ENCODE data around the gene SAMSN1. TPM values are rescaled to one million over a fixed set of nuclear protein-coding genes. Genes with fewer than 3 reads are reported as not detected.
"Not testable (repeated sequence)": the region's sequence is repeated elsewhere in the genome, so short reads cannot be mapped to it uniquely, and the experiment has no call there.

Gene SAMSN1
- total RNA-seq, 1 donor from 2014 or later = 3.1 TPM

DNA sequence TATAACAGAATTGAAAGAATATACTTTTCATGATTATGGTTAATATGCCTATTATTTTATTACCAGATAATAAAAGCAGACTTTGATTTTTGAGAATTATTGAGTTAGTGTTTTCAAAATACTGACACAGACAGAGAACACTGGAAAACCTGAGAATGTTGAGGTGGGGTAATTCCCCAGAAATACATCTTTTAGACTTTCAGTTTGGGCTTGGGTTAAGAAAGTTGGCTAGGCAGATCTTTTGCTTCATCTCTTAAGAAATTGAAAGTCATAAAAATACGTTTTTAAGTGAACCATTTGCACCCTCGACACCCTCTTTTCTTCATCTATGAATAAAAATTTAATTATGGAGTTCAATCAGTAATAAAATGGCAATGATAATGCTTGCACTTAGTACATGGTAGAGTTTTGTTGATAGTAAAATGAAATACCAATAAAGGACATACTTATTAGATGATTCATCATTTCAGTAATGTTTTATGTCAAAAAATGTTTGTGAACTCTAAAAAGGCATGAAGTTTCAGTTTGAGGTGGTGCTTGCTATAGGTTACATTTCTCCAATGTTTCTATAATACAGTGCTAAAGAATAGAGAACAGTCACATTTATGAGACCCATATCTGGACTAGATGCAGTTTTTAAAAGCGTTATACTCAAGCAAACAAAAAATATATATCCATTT lies 1.9 kb upstream of the SAMSN1 start:
- Histone ChIP-seq H3K36me3 (ENCODE audit: control insufficient read depth in 3 of 3, insufficient read depth in 3 of 3, low read length in 3 of 3) (no peaks in the 10 kb centered on the region), H3K9me3 (ENCODE audit: control insufficient read depth in 3 of 3, low read length in 3 of 3) (no peaks in the 10 kb centered on the region), H3K27ac (ENCODE audit: low read depth, low read length) (no peak overlapping the region), H3K9ac (ENCODE audit: low read depth in 1 of 3, low read length in 3 of 3) (no peak overlapping the region), H3K27me3 (ENCODE audit: control insufficient read depth in 3 of 3, insufficient read depth in 3 of 3, low read length in 3 of 3) (no peaks in the 10 kb centered on the region), H3K4me3 (ENCODE audit: low read length in 3 of 3) (no peak overlapping the region), H3K4me1 (ENCODE audit: control insufficient read depth in 3 of 3, insufficient read depth in 3 of 3, low read length in 3 of 3) (no peaks in the 10 kb centered on the region)

DNA sequence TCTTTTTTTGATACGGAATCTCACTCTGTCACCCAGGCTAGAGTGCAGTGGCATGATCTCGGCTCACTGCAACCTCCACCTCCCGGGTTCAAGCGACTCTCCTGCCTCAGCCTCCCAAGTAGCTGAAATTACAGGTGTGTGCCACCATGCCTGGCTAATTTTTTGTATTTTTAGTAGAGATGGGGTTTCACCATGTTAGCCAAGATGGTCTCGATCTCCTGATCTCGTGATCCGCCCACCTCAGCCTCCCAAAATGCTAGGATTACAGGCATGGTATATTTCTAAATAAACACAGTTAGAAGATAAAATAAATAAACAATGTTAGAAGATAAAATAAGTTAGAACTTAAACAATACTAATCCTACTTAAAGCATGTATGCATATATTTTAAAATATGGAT lies 604 bp upstream of the SAMSN1 start:
- not testable (repeated sequence) for H3K36me3 ChIP-seq (ENCODE audit: control insufficient read depth in 3 of 3, insufficient read depth in 3 of 3, low read length in 3 of 3); H3K9ac ChIP-seq (ENCODE audit: low read depth in 1 of 3, low read length in 3 of 3); H3K4me3 ChIP-seq (ENCODE audit: low read length in 3 of 3); H3K4me1 ChIP-seq (ENCODE audit: control insufficient read depth in 3 of 3, insufficient read depth in 3 of 3, low read length in 3 of 3); H3K27me3 ChIP-seq (ENCODE audit: control insufficient read depth in 3 of 3, insufficient read depth in 3 of 3, low read length in 3 of 3); H3K27ac ChIP-seq (ENCODE audit: low read depth, low read length); H3K9me3 ChIP-seq (ENCODE audit: control insufficient read depth in 3 of 3, low read length in 3 of 3)

DNA sequence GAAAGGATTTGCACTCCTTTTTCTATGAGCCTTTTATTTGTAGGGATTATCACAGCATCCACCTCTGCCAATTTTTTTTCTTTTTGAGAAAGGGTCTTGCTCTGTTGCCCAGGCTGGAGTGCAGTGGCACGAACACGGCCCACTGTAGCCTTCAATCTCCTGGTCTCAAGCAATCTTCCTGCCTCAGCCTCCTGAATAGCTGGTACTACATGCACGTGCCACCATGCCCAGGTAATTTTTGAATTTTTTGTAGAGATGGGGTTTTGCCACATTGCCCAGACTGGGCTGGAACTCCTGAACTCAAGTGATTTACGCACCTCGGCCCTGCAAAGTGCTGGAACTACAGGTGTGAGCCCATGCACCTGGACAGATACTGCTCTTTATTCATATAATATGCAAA lies 2.1 kb downstream of the SAMSN1 start:
- Histone ChIP-seq H3K4me1 (ENCODE audit: control insufficient read depth in 3 of 3, insufficient read depth in 3 of 3, low read length in 3 of 3) (no peaks in the 10 kb centered on the region), H3K36me3 (ENCODE audit: control insufficient read depth in 3 of 3, insufficient read depth in 3 of 3, low read length in 3 of 3) (no peaks in the 10 kb centered on the region), H3K9ac (ENCODE audit: low read depth in 1 of 3, low read length in 3 of 3) (no peak overlapping the region), H3K4me3 (ENCODE audit: low read length in 3 of 3) (no peak overlapping the region), H3K27ac (ENCODE audit: low read depth, low read length) (no peak overlapping the region), H3K9me3 (ENCODE audit: control insufficient read depth in 3 of 3, low read length in 3 of 3) (no peaks in the 10 kb centered on the region), H3K27me3 (ENCODE audit: control insufficient read depth in 3 of 3, insufficient read depth in 3 of 3, low read length in 3 of 3) (no peaks in the 10 kb centered on the region)

DNA sequence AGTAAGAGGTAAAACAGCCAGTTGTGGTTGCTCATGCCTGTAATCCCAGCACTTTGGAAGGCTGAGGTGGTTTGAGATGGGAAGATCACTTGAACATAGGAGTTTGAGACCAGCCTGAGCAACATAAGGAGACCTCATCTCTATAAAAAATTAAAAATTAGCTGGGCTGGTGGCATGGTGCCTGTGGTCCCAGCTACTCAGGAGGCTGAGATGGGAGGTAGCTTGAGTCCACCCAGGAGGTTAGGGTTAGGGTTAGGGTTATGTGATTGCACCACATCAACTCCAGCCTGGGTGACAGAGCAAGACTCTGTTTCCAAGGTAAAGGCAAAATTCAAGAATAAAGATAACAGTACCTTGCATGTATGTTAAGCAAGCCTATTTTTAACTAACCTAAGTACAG lies 3.5 kb downstream of the SAMSN1 start:
- no peaks in the 10 kb centered on the region for H3K27me3 ChIP-seq (ENCODE audit: control insufficient read depth in 3 of 3, insufficient read depth in 3 of 3, low read length in 3 of 3)
- H3K27ac ChIP-seq (ENCODE audit: low read depth, low read length) = no peak overlapping the region
- H3K4me3 ChIP-seq (ENCODE audit: low read length in 3 of 3) = no peak overlapping the region
- H3K9me3 ChIP-seq (ENCODE audit: control insufficient read depth in 3 of 3, low read length in 3 of 3) = no peaks in the 10 kb centered on the region
- no peak overlapping the region for H3K9ac ChIP-seq (ENCODE audit: low read depth in 1 of 3, low read length in 3 of 3)
- H3K36me3 ChIP-seq (ENCODE audit: control insufficient read depth in 3 of 3, insufficient read depth in 3 of 3, low read length in 3 of 3) = no peaks in the 10 kb centered on the region
- H3K4me1 ChIP-seq (ENCODE audit: control insufficient read depth in 3 of 3, insufficient read depth in 3 of 3, low read length in 3 of 3) = no peaks in the 10 kb centered on the region

DNA sequence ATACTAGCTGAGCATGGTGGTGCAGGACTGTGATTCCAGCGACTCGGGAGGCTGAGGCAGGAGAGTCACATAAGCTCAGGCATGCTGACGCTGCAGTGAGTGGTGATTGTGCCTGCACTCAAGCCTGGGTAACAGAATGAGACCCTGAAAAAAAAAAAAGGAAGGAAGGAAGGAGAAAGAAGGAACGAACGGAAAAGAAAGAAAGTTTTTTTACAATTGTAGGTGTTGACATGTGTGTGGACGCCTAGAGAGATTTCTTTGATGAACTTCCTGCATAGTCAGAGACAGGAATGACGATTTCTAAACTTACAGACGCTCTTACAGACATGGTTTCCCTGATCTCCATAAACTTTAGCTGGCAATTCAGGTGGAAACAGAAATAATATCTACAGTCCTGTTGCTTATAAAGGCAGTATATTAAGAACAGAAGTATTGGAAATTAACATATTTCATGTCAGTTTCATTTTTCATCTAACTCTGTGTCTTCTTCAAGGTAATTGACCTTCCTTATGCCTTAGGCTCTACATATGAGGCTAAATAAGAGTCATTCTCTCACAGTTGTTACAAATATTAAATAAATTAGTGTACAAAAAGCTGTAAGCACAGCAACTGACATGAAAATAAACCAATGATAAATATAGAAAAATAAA lies 4.1 kb downstream of the SAMSN1 start:
- Histone ChIP-seq H3K27ac (ENCODE audit: low read depth, low read length) (no peak overlapping the region), H3K4me1 (ENCODE audit: control insufficient read depth in 3 of 3, insufficient read depth in 3 of 3, low read length in 3 of 3) (no peaks in the 10 kb centered on the region), H3K4me3 (ENCODE audit: low read length in 3 of 3) (no peak overlapping the region), H3K9ac (ENCODE audit: low read depth in 1 of 3, low read length in 3 of 3) (no peak overlapping the region), H3K9me3 (ENCODE audit: control insufficient read depth in 3 of 3, low read length in 3 of 3) (no peaks in the 10 kb centered on the region), H3K36me3 (ENCODE audit: control insufficient read depth in 3 of 3, insufficient read depth in 3 of 3, low read length in 3 of 3) (no peaks in the 10 kb centered on the region), H3K27me3 (ENCODE audit: control insufficient read depth in 3 of 3, insufficient read depth in 3 of 3, low read length in 3 of 3) (no peaks in the 10 kb centered on the region)

DNA sequence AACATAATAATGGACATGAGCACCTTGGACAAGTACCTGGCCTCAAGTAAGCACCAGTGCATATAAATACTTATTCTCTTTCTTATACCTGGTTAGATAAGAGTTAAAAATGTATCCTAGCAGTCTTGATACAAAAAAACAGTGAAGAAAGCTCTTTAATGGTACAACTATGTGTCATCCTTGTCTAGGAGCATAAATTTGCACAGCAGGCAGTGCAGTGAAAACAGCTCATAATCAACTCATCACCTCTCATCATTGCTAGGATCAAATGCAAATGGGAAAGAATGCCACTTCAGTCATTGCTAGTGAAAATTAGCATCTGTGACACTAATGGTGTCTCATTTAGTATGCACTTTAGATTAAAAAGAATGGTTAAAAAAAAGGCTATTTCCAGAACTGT lies 7.6 kb downstream of the SAMSN1 start:
- H3K27me3 ChIP-seq (ENCODE audit: control insufficient read depth in 3 of 3, insufficient read depth in 3 of 3, low read length in 3 of 3) = no peaks in the 10 kb centered on the region
- H3K27ac ChIP-seq (ENCODE audit: low read depth, low read length) = no peak overlapping the region
- H3K9me3 ChIP-seq (ENCODE audit: control insufficient read depth in 3 of 3, low read length in 3 of 3) = no peaks in the 10 kb centered on the region
- no peak overlapping the region for H3K9ac ChIP-seq (ENCODE audit: low read depth in 1 of 3, low read length in 3 of 3)
- H3K4me3 ChIP-seq (ENCODE audit: low read length in 3 of 3) = no peak overlapping the region
- no peaks in the 10 kb centered on the region for H3K36me3 ChIP-seq (ENCODE audit: control insufficient read depth in 3 of 3, insufficient read depth in 3 of 3, low read length in 3 of 3)
- no peaks in the 10 kb centered on the region for H3K4me1 ChIP-seq (ENCODE audit: control insufficient read depth in 3 of 3, insufficient read depth in 3 of 3, low read length in 3 of 3)

DNA sequence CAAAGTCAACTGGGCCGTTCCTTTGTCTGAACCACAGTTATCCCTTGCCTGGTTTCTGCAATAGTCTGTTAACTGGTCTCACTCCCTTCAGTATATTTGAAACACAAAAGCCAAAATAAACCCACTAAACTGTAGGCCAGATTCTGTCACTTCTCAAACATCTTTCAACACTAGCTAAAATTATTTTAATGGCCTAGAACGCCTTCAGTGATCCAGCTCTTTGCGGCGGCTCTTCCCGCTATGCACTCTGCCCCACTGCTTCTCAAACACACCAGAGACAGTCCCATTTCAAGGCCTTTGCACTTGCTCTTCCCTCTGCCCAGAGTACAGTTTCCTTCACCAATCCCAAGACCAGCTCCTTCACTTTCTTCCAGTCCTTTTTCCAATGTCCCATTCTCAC lies 9.2 kb downstream of the SAMSN1 start:
- Histone ChIP-seq H3K36me3 (ENCODE audit: control insufficient read depth in 3 of 3, insufficient read depth in 3 of 3, low read length in 3 of 3) (no peaks in the 10 kb centered on the region), H3K9me3 (ENCODE audit: control insufficient read depth in 3 of 3, low read length in 3 of 3) (no peaks in the 10 kb centered on the region), H3K4me1 (ENCODE audit: control insufficient read depth in 3 of 3, insufficient read depth in 3 of 3, low read length in 3 of 3) (no peaks in the 10 kb centered on the region), H3K9ac (ENCODE audit: low read depth in 1 of 3, low read length in 3 of 3) (no peak overlapping the region), H3K27me3 (ENCODE audit: control insufficient read depth in 3 of 3, insufficient read depth in 3 of 3, low read length in 3 of 3) (no peaks in the 10 kb centered on the region), H3K4me3 (ENCODE audit: low read length in 3 of 3) (no peak overlapping the region), H3K27ac (ENCODE audit: low read depth, low read length) (no peak overlapping the region)

DNA sequence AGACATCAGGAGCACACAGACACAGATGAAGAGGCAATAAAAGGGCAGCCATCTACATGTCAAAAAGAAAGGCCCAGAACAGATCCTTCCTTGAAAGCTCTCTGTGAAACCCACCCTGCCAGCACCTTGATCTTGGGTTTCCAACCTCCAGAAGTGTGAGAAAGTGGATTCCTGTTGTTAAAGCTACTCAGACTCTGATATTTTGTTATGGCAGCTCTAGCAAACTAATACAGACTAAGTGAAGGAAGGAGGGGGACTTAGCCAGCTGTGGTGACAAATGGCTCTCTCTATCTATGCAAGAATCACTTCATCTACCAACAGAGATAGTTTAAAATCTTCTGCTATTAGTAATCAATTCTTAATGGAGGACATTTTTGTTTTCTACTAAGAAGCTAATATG lies 10.4 kb downstream of the SAMSN1 start:
- Histone ChIP-seq H3K36me3 (ENCODE audit: control insufficient read depth in 3 of 3, insufficient read depth in 3 of 3, low read length in 3 of 3) (no peaks in the 10 kb centered on the region), H3K4me1 (ENCODE audit: control insufficient read depth in 3 of 3, insufficient read depth in 3 of 3, low read length in 3 of 3) (no peaks in the 10 kb centered on the region)

DNA sequence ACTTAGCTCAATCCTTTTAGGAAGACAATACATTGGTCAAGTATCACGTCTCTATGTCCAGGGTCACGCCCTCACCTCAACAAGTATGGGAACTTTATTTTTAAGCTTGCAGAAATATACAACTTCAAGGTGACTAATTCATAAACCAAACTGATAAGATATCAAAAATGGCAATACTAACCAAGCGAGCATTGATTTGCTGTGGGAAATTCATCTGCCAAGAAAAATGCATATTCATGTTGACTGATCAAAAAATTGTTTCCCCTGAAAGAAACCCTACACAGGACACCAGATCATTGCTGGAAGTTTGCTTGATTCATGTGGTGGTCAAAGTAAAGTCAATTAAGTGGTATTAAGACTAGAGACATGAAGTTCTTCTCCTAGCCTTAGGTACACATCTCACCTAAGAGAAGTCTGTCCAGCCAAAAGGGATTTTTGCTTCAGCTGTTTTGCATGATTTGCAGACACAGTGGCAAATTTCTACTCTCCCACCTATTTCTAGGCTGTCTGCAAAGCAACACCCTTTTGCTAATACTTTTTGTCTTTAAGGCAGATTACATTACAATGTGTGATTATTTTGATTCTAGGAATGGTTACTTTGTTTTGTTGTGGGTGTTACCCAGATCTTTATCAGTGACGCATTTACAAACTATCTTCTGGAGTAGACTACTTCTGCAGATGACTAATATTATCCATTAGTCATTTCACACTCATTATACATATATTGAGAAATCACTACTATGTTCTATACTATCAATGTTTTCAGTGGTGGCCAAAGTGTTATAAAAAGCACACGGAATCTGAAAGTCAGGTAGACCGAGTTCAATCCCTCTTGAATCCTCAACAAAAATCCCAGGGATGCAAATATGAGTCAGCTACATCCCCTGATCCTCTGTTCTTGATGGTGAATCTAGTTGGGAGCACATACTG lies 12.4 kb downstream of the SAMSN1 start:
- no peaks in the 10 kb centered on the region for H3K4me1 ChIP-seq (ENCODE audit: control insufficient read depth in 3 of 3, insufficient read depth in 3 of 3, low read length in 3 of 3)
- H3K4me3 ChIP-seq (ENCODE audit: low read length in 3 of 3) = no peak overlapping the region
- no peak overlapping the region for H3K9ac ChIP-seq (ENCODE audit: low read depth in 1 of 3, low read length in 3 of 3)
- H3K9me3 ChIP-seq (ENCODE audit: control insufficient read depth in 3 of 3, low read length in 3 of 3) = no peaks in the 10 kb centered on the region
- H3K27ac ChIP-seq (ENCODE audit: low read depth, low read length) = no peak overlapping the region
- no peaks in the 10 kb centered on the region for H3K36me3 ChIP-seq (ENCODE audit: control insufficient read depth in 3 of 3, insufficient read depth in 3 of 3, low read length in 3 of 3)
- no peaks in the 10 kb centered on the region for H3K27me3 ChIP-seq (ENCODE audit: control insufficient read depth in 3 of 3, insufficient read depth in 3 of 3, low read length in 3 of 3)

More for the DNA sequence above, 10.4 kb downstream of the SAMSN1 start:
- H3K4me3 ChIP-seq (ENCODE audit: low read length in 3 of 3) = no peak overlapping the region
- H3K9me3 ChIP-seq (ENCODE audit: control insufficient read depth in 3 of 3, low read length in 3 of 3) = no peaks in the 10 kb centered on the region
- H3K27me3 ChIP-seq (ENCODE audit: control insufficient read depth in 3 of 3, insufficient read depth in 3 of 3, low read length in 3 of 3) = no peaks in the 10 kb centered on the region
- H3K9ac ChIP-seq (ENCODE audit: low read depth in 1 of 3, low read length in 3 of 3) = no peak overlapping the region
- H3K27ac ChIP-seq (ENCODE audit: low read depth, low read length) = no peak overlapping the region

DNA sequence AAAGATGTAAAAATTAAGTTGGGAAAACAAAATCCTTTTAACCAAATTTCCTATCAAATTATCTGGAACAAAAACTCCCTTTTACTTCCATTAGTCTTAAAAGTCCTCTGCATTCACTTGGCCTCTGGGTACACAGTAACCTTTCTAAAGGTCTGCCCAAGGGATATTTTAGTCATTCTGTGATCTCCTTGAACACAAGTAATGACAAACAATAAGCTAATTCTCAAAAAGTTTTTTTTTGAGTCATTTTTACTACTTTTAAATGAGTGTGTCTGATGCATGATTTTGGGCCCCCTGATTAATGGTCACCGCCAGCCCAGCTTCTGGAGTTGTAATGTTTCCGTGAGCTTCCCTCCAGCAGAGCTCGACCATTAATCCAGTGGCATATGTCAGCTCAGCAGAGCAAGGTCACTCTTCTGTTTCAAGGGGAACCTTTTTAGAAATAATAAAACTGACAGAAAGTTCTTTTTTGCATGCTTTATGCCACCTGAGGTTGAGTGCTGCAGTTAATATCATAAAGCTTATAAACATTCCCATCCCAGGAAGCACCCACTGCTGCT lies 14.3 kb downstream of the SAMSN1 start:
- Histone ChIP-seq H3K27ac (ENCODE audit: low read depth, low read length) (no peak overlapping the region), H3K4me1 (ENCODE audit: control insufficient read depth in 3 of 3, insufficient read depth in 3 of 3, low read length in 3 of 3) (no peaks in the 10 kb centered on the region), H3K9me3 (ENCODE audit: control insufficient read depth in 3 of 3, low read length in 3 of 3) (no peaks in the 10 kb centered on the region), H3K27me3 (ENCODE audit: control insufficient read depth in 3 of 3, insufficient read depth in 3 of 3, low read length in 3 of 3) (no peaks in the 10 kb centered on the region), H3K36me3 (ENCODE audit: control insufficient read depth in 3 of 3, insufficient read depth in 3 of 3, low read length in 3 of 3) (no peaks in the 10 kb centered on the region), H3K9ac (ENCODE audit: low read depth in 1 of 3, low read length in 3 of 3) (no peak overlapping the region), H3K4me3 (ENCODE audit: low read length in 3 of 3) (no peak overlapping the region)
